ENCODE data around the gene PAFAH1B2.
"Not testable (repeated sequence)": the region's sequence is repeated elsewhere in the genome, so short reads cannot be mapped to it uniquely, and the experiment has no call there.

Gene PAFAH1B2

DNA sequence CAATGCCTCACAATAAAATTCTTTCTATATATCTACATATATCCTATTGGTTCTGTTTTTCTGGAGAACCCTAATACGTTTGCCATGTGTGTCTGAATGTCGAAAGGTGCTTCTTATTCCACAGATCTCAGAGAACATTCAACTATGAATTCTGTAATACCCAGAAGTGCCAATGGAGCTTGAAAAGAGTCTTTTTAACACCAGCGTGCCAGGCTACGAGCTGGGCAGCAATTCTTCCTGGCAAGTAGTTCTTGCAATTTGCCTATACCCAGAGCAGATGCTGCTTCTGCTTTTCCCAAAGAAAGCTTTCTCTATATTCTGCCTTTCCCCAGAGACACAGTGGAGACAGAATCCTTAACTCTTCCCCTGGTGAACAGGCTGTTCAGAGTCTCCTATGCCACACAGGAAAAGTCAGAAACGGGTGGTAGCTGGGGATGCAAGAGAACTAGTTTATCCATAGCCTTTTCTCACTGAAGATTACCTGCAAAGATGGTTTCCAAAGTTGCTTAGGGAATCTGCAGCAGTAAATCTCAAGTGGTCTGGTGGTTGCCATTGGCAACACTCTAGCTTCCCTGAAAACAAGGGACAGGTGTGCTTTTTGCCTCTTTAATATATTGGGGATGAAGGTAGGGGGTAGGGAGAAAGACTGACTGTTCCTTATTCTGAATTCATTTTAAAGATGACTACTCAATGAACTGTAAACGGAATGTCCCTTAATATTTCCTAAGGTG, 16.8 kb upstream of the PAFAH1B2 start:
- DNase-seq (ENCODE audit: low spot score) = no peak
- no peak for FAIRE-seq

DNA sequence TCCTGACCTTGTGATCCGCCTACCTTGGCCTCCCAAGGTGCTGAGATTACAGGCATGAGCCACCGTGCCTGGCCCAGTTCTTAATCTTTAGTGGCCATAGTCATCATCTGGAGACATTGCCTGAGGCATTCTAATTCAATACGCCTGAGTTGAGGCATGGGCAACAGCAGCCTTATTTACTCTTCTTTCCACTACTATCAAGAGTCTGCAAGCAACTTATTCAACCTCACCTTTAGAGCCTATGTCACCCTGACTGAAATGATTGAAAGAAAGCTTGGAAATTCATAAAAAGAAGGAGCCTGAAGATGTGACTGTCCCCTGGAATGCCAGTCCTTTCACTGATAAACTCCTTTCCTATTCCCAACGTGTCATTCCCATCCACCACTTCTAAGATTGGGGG, 15.8 kb upstream of the PAFAH1B2 start:
- DNase-seq (ENCODE audit: low spot score) (no peak), FAIRE-seq (no peak)

DNA sequence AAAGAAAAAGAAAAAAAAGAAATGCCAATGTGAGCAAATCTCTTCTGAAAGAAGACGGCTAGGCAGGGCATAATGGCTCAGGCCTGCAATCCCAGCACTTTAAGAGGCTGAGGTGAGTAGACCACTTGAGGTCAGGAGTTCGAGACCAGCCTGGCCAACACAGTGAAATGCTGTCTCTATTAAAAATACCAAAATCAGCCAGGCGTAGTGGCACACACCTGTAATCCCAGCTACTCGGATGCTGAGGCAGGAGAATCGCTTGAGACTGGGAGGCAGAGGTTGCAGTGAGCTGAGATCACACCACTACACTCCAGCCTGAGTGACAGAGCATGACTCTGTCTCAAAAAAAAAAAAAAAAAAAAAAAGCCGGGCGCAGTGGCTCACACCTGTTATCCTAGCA, 13.7 kb upstream of the PAFAH1B2 start:
- peak; percentile 13 for DNase-seq (ENCODE audit: low spot score)
- FAIRE-seq = not testable (repeated sequence)

DNA sequence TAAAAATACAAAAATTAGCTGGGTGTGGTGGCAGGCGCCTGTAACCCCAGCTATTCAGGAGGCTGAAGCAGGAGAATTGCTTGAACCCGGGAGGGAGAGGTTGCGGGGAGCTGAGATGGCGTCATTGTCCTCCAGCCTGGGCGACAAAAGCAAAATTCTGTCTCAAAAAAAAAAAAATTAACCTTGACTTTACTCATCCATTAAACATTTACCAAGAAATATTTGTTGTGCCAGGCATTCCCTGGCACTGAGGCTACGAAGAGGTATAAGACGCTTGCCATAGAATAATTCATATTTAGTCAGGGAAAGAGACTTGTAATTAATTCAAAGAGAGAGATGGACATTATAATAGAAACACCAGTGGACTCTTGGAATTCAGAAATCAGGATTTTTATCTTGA, 13.2 kb upstream of the PAFAH1B2 start:
- FAIRE-seq = peak; percentile 96

DNA sequence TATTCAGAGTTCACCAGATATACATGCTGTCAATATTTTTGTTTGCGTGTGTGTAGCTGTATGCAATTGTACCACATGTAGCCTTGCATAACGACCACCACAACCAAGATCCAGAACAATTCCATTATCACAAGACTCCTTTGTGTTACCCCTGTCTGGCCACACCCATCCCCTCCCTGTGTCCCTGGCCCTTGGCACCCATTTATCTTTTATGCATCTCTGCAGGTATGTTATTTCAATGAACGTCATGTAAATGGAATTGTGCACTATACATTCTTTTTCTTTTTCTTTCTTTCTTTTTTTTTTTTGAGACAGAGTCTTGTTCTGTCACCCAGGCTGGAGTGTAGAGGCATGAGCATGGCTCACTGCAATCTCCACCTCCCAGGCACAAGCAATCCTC, 9.7 kb upstream of the PAFAH1B2 start:
- FAIRE-seq (no peak), DNase-seq (ENCODE audit: low spot score) (no peak)

More for the DNA sequence above, 13.2 kb upstream of the PAFAH1B2 start:
- DNase-seq (ENCODE audit: low spot score) = peak; percentile 79

DNA sequence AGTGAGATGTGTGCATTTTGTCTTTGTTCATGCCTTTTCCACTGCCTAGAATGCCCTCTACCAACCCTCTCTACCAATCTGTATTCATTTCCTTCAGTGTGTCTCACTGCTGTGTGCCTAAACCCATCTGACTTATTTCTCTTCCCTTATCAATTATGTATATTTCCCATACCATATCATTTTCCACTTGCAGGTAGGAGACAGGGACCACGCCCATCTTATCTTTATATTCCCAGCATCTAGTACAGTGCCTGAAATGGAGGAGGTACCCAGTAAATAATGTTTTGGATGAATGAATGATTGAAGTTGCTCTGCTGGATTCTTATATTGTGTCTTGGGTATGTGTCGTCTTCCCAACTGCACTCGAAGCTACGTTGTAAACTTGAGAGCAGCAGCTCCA, 9.1 kb upstream of the PAFAH1B2 start:
- not testable (repeated sequence) for DNase-seq (ENCODE audit: low spot score); FAIRE-seq

DNA sequence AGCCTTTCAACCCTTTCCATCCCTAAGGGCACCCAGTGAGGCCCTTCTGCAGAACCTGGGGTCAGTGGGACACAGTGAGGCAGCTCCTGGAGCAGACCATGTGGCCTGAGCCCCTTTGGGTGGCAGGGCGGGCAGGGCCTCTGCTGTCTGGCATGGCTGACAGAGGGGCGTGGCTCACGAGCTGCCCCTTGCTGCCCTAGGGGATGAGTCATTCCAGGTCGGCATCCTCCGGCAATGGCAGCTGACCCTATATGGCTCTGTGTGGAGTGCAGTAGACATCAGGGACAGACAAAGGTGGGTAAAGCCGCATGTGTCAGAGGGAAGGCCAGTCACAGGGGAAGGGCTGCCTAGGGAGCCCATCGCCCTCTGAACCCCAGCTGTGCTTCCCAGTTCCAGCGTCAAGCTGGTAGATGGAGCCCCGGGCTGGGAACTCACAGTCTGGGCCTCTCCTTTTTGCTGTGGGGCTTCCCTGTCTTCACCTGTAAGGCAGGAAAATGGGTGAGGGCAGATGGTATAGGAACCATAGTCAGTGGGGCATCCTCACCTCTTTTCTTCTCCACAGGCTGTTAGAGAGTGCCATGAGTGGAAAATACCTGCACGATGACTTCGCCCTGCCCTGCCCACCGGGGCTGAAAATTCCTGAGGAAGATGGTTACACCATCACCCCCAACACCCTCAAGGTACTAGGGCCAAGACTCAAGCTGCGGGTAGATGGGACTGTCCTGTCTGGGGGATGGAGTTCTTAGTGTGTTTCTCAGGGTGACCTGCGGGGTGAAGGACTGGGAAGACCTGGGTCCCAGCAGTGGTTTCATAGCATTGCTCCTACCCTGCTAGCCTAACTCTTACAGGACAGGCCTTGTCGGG, 6.6 kb upstream of the PAFAH1B2 start:
- not testable (repeated sequence) for FAIRE-seq; DNase-seq (ENCODE audit: low spot score)

DNA sequence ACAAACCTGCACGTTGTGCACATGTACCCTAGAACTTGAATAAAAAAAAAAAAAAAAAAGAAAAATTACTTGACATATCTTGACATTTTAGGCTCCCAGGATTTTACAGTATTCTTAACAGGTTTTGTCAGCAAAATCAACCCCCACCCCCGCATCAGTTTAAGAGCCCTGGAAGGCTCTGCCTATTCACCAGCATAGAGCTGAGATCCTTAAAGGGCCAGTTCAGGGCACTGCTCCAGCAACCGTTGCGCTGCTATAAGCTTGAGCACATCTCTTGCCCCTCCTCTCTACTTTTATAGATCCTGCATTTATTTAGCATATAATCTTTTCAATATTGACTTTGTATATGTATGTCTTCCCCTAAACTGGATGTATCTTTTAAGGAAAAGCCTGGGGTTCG, 697 bp upstream of the PAFAH1B2 start:
- DNase-seq (ENCODE audit: low spot score) (no peak), FAIRE-seq (no peak)

DNA sequence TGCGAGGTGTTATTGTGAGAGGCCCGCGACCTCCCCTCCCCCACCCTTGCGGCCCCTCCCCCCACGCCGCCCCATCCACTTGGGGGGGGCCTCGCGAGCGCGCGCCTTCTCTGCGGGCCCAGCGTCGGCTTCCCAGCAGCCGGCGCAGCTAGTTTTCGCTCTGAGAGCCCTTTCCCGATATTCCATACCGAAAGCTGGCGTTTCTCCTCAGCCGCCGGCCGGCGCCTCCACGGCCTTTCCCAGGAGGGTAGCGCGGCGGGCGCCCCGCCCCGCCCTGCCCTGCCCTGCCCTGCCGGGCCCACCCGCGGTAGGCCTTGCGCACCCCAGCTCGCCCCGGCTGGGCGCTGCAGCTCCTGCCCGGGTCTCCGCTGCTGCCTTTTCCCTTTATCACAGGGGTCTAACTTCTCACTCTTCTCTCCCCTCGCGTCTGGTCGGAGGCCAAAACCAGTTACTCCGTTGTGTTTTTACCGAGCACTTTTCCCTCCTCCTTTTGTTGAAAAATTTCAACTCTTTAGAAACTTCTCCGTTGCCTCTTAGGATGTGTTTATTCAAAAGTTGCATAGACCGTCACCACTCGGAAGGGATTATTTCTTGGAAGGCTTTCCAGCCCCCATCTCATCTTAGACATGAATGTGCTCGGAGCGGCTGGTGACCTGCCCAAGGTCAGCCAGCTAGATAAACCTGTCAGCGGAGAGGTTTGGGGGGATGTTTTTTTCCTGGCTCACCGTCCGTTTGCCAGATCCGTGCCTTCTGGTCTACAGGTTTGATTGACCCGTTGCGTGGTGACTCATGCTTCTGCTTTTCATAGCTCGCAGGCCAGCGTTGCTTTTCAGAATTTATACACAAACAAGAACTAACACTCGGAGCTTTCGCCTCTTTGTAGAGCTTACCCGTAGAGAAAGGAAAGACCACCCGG, 648 bp downstream of the PAFAH1B2 start:
- FAIRE-seq (no peak), DNase-seq (ENCODE audit: low spot score) (peak; percentile 52)

DNA sequence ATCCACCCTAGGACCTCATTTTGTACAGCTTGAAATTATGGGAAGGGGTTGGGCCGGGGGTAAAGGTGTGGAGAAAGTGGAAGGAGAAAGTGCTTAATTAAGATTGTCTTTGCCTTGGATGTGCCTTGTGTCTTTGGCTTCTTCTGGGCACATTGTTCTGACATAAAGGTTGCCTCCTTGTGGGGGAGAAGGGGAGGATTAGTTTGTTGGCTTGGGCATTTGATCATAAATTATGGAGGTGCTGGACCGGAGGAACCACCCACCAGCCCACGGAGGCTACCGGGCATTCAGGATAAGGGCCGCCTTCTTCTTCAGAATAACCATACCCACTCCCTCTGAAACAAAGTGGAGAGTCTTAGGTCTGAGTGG, 1.3 kb downstream of the PAFAH1B2 start:
- no peak for FAIRE-seq
- DNase-seq (ENCODE audit: low spot score) = peak; percentile 23

DNA sequence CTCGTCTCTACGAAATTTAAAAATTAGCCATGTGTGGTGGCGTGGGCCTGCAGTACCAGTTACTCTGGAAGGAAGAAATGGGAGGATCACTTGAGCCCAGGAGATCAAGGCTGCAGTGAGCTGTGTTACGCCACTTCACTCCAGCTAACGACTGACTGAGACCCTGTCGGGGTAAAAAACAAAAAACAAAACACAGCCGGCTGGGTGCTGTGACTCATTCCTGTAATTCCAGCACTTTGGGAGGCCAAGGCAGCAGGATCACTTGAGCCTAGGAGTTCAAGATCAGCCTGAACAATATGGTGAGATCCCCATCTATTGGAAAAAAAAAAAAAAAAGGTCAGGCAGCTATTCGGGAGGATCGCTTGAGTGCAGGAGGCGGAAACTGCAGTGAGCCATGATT, 2.4 kb downstream of the PAFAH1B2 start:
- DNase-seq (ENCODE audit: low spot score) (no peak), FAIRE-seq (no peak)

DNA sequence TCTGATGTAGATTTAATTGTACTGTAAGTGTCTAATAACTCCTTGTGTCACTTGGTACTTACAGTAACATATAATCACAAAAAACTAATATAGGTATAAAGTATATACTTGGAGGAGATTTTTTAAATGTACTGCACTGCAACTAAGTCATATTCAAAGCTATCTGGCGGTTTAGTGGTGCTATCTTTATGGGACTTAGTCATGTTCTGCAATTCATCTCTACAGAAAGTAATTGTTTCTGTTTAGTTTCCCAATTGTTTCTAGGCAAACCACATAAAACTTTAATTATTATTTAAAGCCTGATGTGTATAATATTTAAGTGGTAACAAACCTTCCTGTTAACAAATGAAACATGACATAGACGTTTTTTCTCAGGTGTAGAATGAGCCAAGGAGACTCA, 8.0 kb downstream of the PAFAH1B2 start:
- DNase-seq (ENCODE audit: low spot score) (no peak), FAIRE-seq (no peak)

DNA sequence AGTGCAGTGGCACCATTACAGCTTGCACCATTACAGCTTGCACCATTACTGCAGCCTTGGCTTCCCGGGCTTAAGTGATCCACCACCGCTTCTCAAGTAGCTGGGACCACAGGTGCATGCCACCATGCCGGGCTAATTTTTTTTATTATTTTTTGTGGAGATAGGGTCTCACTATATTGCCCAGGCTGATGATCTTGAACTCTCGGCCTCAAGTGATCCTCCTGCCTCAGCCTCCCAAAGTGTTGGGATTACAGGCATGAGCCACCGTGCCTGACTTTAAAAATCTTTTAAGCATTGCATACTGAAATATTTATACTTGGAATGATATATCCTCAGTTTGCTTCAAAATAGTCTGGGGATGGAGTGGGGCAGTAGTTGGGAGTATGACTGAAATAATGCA, 10.4 kb downstream of the PAFAH1B2 start:
- no peak for FAIRE-seq

DNA sequence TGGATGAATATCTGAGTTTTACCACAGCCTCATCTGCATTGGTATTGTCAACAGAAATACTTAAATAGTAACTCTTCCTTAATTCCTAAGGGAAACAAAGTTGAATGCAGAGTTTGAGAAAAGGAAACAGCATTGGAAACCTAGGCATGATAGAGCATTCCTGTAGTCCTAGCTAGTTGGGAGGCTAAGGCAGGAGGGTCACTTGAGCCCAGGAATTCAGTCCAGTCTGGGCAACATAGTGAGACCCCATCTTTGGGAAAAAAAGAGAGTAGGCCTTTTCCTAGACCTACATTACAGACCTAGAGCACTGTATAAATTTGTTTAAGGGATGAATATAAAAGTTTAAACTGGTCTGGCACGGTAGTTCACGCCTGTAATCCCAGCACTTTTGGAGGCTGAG, 13.4 kb downstream of the PAFAH1B2 start:
- FAIRE-seq (no peak), DNase-seq (ENCODE audit: low spot score) (no peak)

More for the DNA sequence above, 10.4 kb downstream of the PAFAH1B2 start:
- no peak for DNase-seq (ENCODE audit: low spot score)

DNA sequence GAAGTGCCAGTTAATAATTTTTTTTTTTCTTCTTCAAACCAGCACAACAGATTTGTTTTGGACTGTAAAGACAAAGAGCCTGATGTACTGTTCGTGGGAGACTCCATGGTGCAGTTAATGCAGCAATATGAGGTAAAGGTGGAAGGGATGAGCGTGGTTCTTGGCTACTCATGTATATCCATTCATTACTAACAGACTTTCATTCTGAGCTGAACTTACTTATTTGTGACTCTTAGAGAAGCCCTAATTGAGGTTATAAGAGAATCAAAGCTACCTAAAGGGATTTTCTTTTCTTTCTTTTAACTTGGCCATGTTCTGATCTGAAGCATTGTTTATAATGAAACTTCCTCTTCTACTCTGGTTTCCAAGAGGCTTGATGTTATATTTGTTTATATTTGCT, 15.8 kb downstream of the PAFAH1B2 start:
- FAIRE-seq (no peak), DNase-seq (ENCODE audit: low spot score) (no peak)

DNA sequence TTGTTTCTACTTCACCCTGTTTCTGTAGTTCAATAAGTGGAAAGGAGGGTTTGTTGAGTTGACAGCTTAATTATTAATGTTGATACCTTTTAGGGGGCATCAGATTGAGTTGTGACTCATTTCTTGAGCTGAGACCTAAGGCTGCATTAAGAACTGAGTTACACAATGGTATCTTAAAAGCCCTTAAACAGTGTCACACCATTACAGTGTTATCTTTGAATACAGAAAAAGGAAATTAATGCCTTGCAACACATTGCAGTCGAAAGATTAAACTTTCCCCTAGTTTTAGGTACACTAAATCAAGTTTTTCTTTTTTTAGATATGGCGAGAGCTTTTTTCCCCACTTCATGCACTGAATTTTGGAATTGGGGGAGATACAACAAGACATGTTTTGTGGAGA, 16.7 kb downstream of the PAFAH1B2 start:
- DNase-seq (ENCODE audit: low spot score) (no peak), FAIRE-seq (no peak)

DNA sequence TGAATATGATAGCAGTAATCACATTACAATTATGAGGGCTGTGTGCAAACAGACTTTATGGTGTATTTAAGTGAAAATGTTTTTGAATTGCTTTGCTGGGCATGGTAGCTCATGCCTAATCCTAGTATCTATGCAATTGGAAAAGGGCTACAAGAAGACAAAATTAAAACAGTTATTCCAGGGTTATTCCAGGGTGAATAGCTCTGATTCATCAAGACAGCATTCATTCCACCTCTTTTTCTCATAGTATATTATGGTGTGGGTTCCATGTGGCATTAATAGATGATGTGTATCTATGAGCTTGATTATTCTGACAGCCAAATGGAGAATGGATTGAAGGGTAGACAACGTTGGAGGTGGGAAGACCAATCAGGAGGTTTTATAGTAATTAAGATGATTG, 22.4 kb downstream of the PAFAH1B2 start:
- no peak for DNase-seq (ENCODE audit: low spot score)
- FAIRE-seq = no peak

DNA sequence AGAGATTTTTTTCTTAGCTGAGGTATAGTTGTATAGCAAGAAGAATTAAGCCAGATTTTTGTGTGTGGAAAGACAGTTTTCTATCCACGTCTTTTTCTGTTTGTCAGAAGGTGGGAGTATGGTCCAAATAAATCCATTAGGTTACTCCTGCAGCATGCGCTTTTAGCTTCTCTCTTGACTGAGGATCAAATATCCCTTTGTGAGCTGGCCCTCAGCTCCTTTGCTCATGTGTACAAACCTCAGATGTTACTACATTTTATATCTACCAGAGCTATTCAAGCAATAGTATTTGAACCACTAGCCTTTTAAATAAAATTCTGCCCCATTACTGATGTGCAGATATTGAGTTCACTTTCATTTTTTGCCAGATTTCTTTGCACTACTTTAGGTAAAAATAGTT, 25.6 kb downstream of the PAFAH1B2 start:
- FAIRE-seq = no peak
- DNase-seq (ENCODE audit: low spot score) = no peak

DNA sequence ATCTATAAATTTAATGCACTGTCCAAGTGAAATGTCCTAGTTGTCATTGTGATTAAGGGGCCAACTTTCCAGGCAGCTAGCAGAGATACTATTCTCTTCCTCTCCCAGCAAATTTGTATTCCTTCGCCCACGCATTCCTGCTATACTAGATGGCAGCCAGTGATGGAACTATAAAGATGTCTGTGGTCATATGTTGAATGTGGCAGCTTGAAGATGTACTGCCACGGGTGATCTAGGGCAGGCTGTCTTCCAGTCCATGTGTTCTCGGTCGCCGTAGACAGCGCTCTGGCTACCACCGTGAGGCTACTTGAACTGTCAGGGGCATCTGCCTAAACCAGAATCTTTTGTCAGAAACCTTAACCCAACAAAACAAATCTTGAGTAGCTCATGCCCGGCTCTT, 26.1 kb downstream of the PAFAH1B2 start:
- no peak for FAIRE-seq

DNA sequence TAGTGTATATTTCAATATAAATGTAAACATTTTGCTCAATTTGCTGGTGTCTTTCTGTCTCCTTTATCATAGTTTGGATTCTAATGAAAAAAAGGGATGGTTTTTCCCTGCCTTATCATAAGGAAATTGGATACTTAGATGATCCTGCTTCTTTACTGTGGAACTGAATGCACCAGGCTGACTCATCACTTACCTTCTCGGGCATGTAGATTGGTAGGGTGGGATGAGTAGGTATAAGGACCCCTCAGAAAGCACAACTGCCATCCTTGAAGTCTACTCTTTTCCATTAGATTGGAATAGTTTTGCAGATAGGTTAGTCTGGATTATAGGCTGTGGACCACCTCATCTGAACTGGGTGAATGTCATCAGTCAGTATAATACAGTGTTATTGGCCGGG, 26.9 kb downstream of the PAFAH1B2 start:
- no peak for DNase-seq (ENCODE audit: low spot score)
- FAIRE-seq = no peak

More for the DNA sequence above, 26.1 kb downstream of the PAFAH1B2 start:
- no peak for DNase-seq (ENCODE audit: low spot score)

DNA sequence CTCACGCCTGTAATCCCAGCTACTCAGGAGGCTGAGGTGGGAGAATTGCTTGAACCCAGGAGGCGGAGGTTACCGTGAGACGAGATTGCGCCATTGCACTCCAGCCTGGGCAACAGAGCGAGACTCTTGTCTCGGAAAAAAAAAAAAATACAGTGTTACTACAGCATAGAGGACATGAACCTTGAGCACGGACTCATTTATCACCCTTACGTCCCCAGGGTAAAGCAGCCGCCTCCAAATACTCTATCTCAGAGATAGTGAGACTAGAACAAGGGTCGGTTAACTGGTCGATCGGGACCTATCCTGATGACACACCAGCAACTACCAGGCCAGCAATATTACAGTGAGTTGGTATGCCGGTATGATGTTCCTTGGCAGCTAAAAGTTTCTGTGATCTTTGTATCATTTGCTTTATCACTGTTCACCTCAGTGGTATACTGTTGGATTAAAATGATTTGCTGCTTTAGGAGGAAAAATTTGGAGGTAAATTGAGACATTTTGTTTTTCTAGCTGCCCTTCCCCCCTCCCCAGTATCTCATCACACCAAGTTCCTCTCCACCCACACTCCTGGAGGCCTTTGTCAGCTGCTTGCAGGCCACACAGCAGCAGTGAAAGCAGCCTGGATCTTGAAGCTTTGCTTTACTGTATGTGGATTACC, 27.4 kb downstream of the PAFAH1B2 start:
- DNase-seq (ENCODE audit: low spot score) = no peak
- FAIRE-seq = no peak

Data from RCC 7860 (cell line).